ENCODE data around the gene POLR2E. TPM values are rescaled to one million over a fixed set of nuclear protein-coding genes. Genes with fewer than 3 reads are reported as not detected.
A peak's percentile ranks its signal among the peaks of the same experiment; 100 is the strongest.

POLR2E gene
- total and polyA plus RNA-seq, 10 of the 15 experiments (the other 5 are each of a cell fraction or from before 2014, with no cell fraction given) = 4.0 to 487 (median 200) TPM

GRCh38 chr19:1136201-1136600, 41.0 kb upstream of the POLR2E start:
- Histone ChIP-seq H3K27ac (ENCODE audit: control insufficient read depth, insufficient read depth) (peak overlapping the region; percentile 39; the same call in 1 of the 2 replicates), H3K4me1 (ENCODE audit: control insufficient read depth, insufficient read depth, low read length) (peaks cover 22% of the 10 kb centered on the region), H4K20me1 (ENCODE audit: control insufficient read depth, insufficient read depth) (no peaks in the 10 kb centered on the region), H3K27me3 (replicated peaks in 1 of 2; ENCODE audit: control insufficient read depth in 2 of 2, insufficient read depth in 2 of 2, low read length in 1 of 2) (no peaks in the 10 kb centered on the region), H3K9me3 (replicated peaks; ENCODE audit: control insufficient read depth, insufficient read depth, low read length) (no peaks in the 10 kb centered on the region), H3K79me2 (ENCODE audit: control insufficient read depth, insufficient read depth, low read length) (peaks cover 16% of the 10 kb centered on the region), H3K9ac (ENCODE audit: control insufficient read depth, insufficient read depth, low read length) (no peak overlapping the region), H3K4me3 (no peak overlapping the region), H2AFZ (ENCODE audit: control insufficient read depth, low read depth, low read length) (no peak overlapping the region), H3K36me3 (ENCODE audit: control insufficient read depth in 2 of 2, insufficient read depth in 2 of 2, low read length in 1 of 2) (peaks cover 0 to 10% of the 10 kb centered on the region in 2 experiments; a peak in 2 of 4 replicates), H3K4me2 (ENCODE audit: control insufficient read depth, insufficient read depth) (peak overlapping the region; percentile 48; the same call in 1 of the 2 replicates)
- FAIRE-seq (no peak), ATAC-seq (no peak), DNase-seq (ENCODE audit: low read depth, low spot score) (no peak)
- in situ Hi-C loops (cut with MboI) = no loop called here
- no peak for TF ChIP-seq TARDBP (IDR thresholded peaks at IDR 0.05; ENCODE audit: borderline replicate concordance)
- TF ChIP-seq HDAC6 (IDR thresholded peaks at IDR 0.05; ENCODE audit: unreplicated experiment) = no peak
- TF ChIP-seq, protein P1, sequence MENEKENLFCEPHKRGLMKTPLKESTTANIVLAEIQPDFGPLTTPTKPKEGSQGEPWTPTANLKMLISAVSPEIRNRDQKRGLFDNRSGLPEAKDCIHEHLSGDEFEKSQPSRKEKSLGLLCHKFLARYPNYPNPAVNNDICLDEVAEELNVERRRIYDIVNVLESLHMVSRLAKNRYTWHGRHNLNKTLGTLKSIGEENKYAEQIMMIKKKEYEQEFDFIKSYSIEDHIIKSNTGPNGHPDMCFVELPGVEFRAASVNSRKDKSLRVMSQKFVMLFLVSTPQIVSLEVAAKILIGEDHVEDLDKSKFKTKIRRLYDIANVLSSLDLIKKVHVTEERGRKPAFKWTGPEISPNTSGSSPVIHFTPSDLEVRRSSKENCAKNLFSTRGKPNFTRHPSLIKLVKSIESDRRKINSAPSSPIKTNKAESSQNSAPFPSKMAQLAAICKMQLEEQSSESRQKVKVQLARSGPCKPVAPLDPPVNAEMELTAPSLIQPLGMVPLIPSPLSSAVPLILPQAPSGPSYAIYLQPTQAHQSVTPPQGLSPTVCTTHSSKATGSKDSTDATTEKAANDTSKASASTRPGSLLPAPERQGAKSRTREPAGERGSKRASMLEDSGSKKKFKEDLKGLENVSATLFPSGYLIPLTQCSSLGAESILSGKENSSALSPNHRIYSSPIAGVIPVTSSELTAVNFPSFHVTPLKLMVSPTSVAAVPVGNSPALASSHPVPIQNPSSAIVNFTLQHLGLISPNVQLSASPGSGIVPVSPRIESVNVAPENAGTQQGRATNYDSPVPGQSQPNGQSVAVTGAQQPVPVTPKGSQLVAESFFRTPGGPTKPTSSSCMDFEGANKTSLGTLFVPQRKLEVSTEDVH (IDR thresholded peaks at IDR 0.05; ENCODE audit: low read depth, partially characterized antibody) = no peak
- no peak for TF ChIP-seq TAF1 (IDR thresholded peaks at IDR 0.05; ENCODE audit: borderline replicate concordance, low read depth, low read length)
- no peak for TF ChIP-seq RFX5 (IDR thresholded peaks at IDR 0.05; ENCODE audit: low read depth, low read length)
- TF ChIP-seq NR2C1 (IDR thresholded peaks at IDR 0.05) = no peak
- TF ChIP-seq ZNF274 (IDR thresholded peaks at IDR 0.05; ENCODE audit: insufficient read depth, insufficient read length) = no peak
- TF ChIP-seq MEF2A (IDR thresholded peaks at IDR 0.05; ENCODE audit: insufficient read depth, low read depth, low read length) = no peak
- no peak for TF ChIP-seq NRF1 (conservative IDR thresholded peaks at IDR 0.05; ENCODE audit: low read depth, low read length)
- no peak for TF ChIP-seq SMARCA5 (IDR thresholded peaks at IDR 0.05)
- TF ChIP-seq ZZZ3 (IDR thresholded peaks at IDR 0.05; ENCODE audit: control insufficient read depth, insufficient read length, low read depth) = no peak
- TF ChIP-seq RELA (IDR thresholded peaks at IDR 0.05; ENCODE audit: borderline replicate concordance, partially characterized antibody) = no peak
- TF ChIP-seq SUZ12 (IDR thresholded peaks at IDR 0.05; ENCODE audit: unreplicated experiment) = no peak
- no peak for TF ChIP-seq ZNF592 (IDR thresholded peaks at IDR 0.05)
- no peak for TF ChIP-seq ZNF207 (IDR thresholded peaks at IDR 0.05; ENCODE audit: borderline replicate concordance)
- ChIA-PET POLR2A (no interaction called here), RAD21 (ENCODE audit: unreplicated experiment) (no interaction called here), CTCF (no interaction called here), SMC1A (ENCODE audit: uncharacterized antibody, unreplicated experiment) (no interaction called here)
- intact Hi-C loops (cut with micrococcal nuclease; ENCODE audit: unreplicated experiment) = no loop called here
- BruUV-seq (replicated peaks) = no TSS peak
- WGBS (ENCODE audit: insufficient coverage, insufficient replicate concordance, low lambda C conversion rate, missing lambda C conversion rate) = 23% methylated on average over 12 of the region's 12 CpGs

Data from GM12878 (cell line).